ENCODE results near the gene PRKAG1. TPM values are rescaled to one million over a fixed set of nuclear protein-coding genes. Genes with fewer than 3 reads are reported as not detected.

Gene PRKAG1
- total RNA-seq, 2 donors from 2014 or later: 27.6 to 38.1 TPM

GRCh38 chr12:48977290-48978281 is 41.0 kb downstream of the PRKAG1 start:
- peak; percentile 93 for DNase-seq
- Histone ChIP-seq H3K9me3 (ENCODE audit: control insufficient read depth, low read length) (no peaks in the 10 kb centered on the region), H3K27me3 (ENCODE audit: control insufficient read depth, insufficient read depth, low read length, poor library complexity, severe bottlenecking) (peaks cover 100% of the 10 kb centered on the region), H3K9ac (ENCODE audit: extremely low read depth, low read length, poor library complexity, severe bottlenecking) (no peak overlapping the region), H3K36me3 (ENCODE audit: control insufficient read depth, insufficient read depth, low read length) (no peaks in the 10 kb centered on the region), H3K4me1 (ENCODE audit: control insufficient read depth, insufficient read depth, low read length) (peaks cover 8% of the 10 kb centered on the region), H3K4me3 (ENCODE audit: low read length) (no peak overlapping the region), H3K27ac (ENCODE audit: low read depth, low read length) (no peak overlapping the region)
- Mint-ChIP-seq H3K4me3 (no peak overlapping the region), H3K27ac (no peak overlapping the region), H3K9me3 (no peaks in the 10 kb centered on the region), H3K36me3 (ENCODE audit: low read depth) (no peaks in the 10 kb centered on the region), H3K27me3 (ENCODE audit: insufficient read depth) (peaks cover 100% of the 10 kb centered on the region), H3K4me1 (peaks cover 12% of the 10 kb centered on the region)
- TF ChIP-seq CTCF (conservative IDR thresholded peaks at IDR 0.05): peak; percentile 95
- 24 to 60% methylated on average over 8 to 50 of the region's 50 CpGs for WGBS, 2 experiments (ENCODE audit: insufficient coverage in 1 of 2, insufficient read length in 1 of 2)

GRCh38 chr12:48973941-48974673 is 44.5 kb downstream of the PRKAG1 start:
- peak; percentile 96 for DNase-seq
- Mint-ChIP-seq H3K36me3 (ENCODE audit: low read depth) (no peaks in the 10 kb centered on the region), H3K4me3 (no peak overlapping the region), H3K27ac (no peak overlapping the region), H3K4me1 (peaks cover 19% of the 10 kb centered on the region), H3K9me3 (no peaks in the 10 kb centered on the region), H3K27me3 (ENCODE audit: insufficient read depth) (peaks cover 99% of the 10 kb centered on the region)
- WGBS, 2 experiments (ENCODE audit: insufficient coverage in 1 of 2, insufficient read length in 1 of 2): 19 to 25% methylated on average over 6 to 19 of the region's 19 CpGs
- Histone ChIP-seq H3K27me3 (ENCODE audit: control insufficient read depth, insufficient read depth, low read length, poor library complexity, severe bottlenecking) (peaks cover 100% of the 10 kb centered on the region), H3K4me3 (ENCODE audit: low read length) (no peak overlapping the region), H3K27ac (ENCODE audit: low read depth, low read length) (no peak overlapping the region), H3K9ac (ENCODE audit: extremely low read depth, low read length, poor library complexity, severe bottlenecking) (no peak overlapping the region), H3K9me3 (ENCODE audit: control insufficient read depth, low read length) (no peaks in the 10 kb centered on the region), H3K4me1 (ENCODE audit: control insufficient read depth, insufficient read depth, low read length) (no peaks in the 10 kb centered on the region), H3K36me3 (ENCODE audit: control insufficient read depth, insufficient read depth, low read length) (no peaks in the 10 kb centered on the region)
- TF ChIP-seq CTCF (conservative IDR thresholded peaks at IDR 0.05): peak; percentile 82

GRCh38 chr12:48973531-48973930 is 45.0 kb downstream of the PRKAG1 start:
- H3K27ac ChIP-seq (ENCODE audit: low read depth, low read length): no peak overlapping the region
- no peaks in the 10 kb centered on the region for H3K9me3 Mint-ChIP-seq
- no peak overlapping the region for H3K27ac Mint-ChIP-seq
- TF ChIP-seq CTCF (conservative IDR thresholded peaks at IDR 0.05): no peak
- no peak overlapping the region for H3K4me3 ChIP-seq (ENCODE audit: low read length)
- H3K9me3 ChIP-seq (ENCODE audit: control insufficient read depth, low read length): no peaks in the 10 kb centered on the region
- H3K36me3 Mint-ChIP-seq (ENCODE audit: low read depth): no peaks in the 10 kb centered on the region
- H3K4me3 Mint-ChIP-seq: no peak overlapping the region
- H3K9ac ChIP-seq (ENCODE audit: extremely low read depth, low read length, poor library complexity, severe bottlenecking): no peak overlapping the region
- no peaks in the 10 kb centered on the region for H3K36me3 ChIP-seq (ENCODE audit: control insufficient read depth, insufficient read depth, low read length)
- peaks cover 100% of the 10 kb centered on the region for H3K27me3 ChIP-seq (ENCODE audit: control insufficient read depth, insufficient read depth, low read length, poor library complexity, severe bottlenecking)
- DNase-seq: peak; percentile 68
- peaks cover 15% of the 10 kb centered on the region for H3K4me1 Mint-ChIP-seq
- H3K27me3 Mint-ChIP-seq (ENCODE audit: insufficient read depth): peaks cover 99% of the 10 kb centered on the region
- WGBS, 2 experiments (ENCODE audit: insufficient coverage in 1 of 2, insufficient read length in 1 of 2): 56 to 60% methylated on average over 1 to 12 of the region's 12 CpGs
- H3K4me1 ChIP-seq (ENCODE audit: control insufficient read depth, insufficient read depth, low read length): no peaks in the 10 kb centered on the region
